Activated CD4-positive, alpha-beta T cell treated with anti-CD3 and anti-CD28 coated beads, Interleukin-2, amount 50 U/mL, for 48 hours (primary cell): ENCODE results near the gene ATP2C2.

Experiments
- DNase-seq, 2 experiments: peaks; one replicate each; pipeline ENCODE4 v3.0.0-alpha.2; 2020

The ATP2C2 gene

GRCh38 chr16:84458606-84459532 is 90.5 kb downstream of the ATP2C2 start:
- DNase-seq = no peak

GRCh38 chr16:84459533-84459894 is 91.2 kb downstream of the ATP2C2 start:
- no peak for DNase-seq

GRCh38 chr16:84459941-84460405 is 91.6 kb downstream of the ATP2C2 start:
- DNase-seq = no peak

DNA sequence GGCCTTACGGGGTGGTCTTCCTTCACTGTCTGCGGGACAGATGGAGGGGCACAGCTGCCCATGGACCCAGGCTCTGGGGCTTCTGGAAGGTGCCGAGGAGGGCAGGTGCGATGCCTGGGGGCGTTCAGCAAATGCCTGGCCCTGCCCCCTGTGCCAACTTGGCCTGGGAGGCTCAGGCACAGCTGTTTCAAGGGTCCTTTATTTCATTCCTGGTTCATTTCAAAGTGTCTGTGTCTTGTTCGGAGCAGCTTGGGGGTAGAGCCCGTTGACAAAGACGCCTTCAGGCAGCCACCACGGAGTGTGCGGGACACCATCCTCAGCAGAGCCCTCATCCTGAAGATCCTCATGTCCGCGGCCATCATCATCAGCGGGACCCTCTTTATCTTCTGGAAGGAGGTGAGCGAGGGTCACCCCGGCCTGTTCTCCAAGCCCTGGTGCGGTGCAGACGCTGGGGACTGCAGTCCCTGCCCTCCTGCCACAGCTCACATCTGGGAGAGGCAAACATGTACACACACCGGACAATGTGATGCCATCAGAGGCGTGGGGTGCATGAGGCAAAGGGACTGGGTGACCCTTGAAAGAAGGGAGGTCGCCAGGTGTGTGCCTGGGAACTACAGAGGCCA is 92.2 kb downstream of the ATP2C2 start:
- no peak for DNase-seq

- no peak for DNase-seq
These were observed 92.7 kb downstream of the ATP2C2 start for GRCh38 chr16:84461029-84461412.

DNA sequence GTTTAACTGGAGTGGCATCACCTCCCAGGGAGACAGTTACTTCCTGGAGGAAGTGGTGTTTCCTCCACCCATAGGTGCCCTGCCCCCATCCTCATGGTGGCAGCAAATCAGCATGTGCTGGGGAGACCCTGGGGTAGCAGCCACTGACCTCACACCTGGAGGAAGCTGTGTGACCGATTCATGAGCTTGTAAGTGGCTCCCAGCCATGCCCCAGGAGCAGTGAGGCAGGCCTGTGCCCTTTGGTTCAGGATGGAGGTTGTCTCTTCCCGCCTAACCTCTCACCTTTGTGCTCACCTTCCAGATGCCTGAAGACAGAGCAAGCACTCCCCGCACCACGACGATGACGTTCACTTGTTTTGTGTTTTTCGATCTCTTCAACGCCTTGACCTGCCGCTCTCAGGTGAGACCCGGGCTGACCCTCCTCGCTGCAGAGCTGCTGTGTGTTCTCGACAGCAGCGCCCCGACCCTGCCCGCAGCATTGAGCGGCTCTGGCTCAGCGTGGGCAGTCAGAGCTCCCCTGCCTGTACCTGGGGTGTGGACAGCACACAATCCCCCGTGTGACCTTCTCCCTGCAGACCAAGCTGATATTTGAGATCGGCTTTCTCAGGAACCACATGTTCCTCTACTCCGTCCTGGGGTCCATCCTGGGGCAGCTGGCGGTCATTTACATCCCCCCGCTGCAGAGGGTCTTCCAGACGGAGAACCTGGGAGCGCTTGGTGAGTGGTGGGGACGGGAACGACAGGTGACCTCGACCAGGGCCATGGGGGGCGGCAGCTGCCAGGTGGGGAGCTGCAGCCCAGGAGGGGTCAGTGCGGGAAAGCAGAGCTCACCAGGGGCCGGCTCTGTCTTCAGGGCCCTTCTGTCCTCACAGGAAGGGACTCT is 93.3 kb downstream of the ATP2C2 start:
- no peak for DNase-seq

GRCh38 chr16:84462296-84463210 is 94.2 kb downstream of the ATP2C2 start:
- no peak for DNase-seq

DNA sequence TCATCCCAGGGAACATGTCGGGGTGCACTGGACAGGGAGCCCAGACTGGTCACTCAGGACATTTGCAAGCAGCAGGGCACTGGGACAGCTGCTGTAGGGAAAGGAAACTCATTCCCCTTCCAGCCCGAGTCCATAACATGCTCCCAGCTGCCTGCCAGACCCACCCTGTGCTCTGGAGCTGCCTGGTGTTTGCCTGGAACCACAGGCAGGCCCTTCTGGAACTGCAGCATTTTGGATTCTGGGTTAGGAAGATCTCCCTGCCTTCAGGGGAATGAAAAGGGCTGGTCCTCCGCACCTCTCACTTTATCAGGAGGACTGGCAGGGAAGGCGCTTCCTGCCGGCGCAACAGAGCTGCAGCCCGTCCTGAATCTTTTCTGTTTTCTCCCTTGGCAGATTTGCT is 94.9 kb downstream of the ATP2C2 start:
- no peak for DNase-seq

DNA sequence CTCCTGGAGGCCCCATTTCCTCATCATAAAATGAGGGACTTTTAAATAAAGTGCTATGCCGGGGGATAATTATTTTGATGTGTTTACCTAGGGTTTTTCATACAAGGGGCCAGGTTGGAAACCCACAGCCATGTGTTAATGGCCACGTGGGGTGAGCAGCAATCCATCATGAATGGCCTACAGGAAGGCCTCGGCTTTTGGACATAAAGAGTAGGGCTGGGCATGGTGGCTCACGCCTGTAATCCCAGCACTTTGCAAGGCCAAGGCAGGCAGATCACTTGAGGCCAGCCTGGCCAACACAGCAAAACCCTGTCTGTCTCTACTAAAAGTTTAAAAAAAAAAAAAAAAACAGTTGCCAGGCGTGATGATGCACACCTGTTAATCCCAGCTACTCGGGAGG is 95.8 kb downstream of the ATP2C2 start:
- DNase-seq = no peak

DNA sequence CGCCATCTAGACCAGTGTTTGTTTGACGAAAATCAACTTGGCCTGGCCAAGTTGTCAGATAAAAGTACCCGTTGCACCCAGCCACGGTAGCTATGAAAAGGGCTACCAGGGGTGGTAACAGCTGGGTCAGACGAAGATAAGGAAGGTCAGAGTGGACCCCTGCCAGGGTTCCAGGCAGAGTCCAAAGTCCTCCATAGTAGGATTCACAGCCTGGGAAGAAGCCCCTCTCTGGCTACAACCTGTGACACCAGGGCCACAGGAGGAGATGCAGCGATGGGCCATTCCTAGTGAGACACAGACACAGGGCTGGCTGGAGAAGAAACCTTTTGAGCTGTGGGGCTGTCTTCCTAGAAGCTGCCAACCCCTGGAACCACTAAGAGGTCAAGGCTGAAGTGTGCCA is 96.8 kb downstream of the ATP2C2 start:
- no peak for DNase-seq

DNA sequence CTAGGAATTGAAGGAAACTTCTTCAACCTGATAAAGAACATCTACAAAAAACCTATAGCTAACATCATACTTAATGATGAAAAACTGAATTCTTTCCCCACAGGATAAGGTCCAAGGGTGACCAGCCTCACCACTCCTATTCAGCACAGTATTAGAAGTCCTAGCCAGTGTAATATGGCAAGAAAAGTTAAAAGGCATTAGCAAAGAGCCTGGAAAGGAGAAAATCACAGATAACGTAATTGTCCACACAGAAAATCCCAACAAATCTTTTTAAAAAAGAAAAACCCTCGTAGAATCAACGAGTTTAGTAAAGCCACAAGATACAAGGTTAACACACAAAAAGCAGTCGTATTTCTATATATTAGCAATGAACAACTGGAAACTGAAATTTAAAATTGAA is 98.4 kb downstream of the ATP2C2 start:
- DNase-seq = no peak

DNA sequence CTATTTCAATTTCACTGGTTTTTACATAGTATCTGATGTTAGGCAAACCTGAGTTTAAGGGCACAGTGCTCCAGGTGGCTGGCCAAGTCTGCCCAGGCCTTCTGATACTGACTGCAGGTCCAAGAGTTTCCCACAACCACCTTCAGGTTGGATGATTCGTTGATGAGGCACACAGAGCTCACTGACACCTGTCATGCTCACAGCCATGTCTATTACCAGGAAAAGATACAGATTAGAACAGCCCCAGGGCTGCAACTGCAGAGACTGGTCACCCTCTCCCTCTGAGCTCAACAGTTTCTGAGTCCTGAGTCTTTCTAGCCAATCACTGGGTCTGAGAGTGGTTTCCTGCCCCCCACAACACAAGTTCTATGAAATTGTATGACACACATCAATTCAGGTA is 98.9 kb downstream of the ATP2C2 start:
- DNase-seq = no peak

DNA sequence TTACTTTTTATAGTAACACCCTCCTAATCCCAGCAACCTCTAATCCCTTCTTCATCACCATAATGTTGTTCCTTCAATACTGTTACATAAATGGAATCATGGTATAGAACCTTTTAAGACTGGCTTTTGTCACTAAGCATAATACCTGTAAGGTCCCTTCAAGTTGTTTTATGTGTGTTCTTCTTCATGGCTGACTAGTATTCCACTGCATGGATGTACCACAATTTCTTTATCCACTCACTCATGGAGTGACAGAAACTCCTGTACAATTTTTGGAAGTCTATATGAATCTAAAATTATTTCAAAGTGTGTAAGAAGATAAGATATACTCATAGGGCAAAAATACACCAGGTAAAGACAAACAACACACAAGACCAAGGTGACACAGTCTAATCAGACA is 99.4 kb downstream of the ATP2C2 start:
- DNase-seq = no peak

DNA sequence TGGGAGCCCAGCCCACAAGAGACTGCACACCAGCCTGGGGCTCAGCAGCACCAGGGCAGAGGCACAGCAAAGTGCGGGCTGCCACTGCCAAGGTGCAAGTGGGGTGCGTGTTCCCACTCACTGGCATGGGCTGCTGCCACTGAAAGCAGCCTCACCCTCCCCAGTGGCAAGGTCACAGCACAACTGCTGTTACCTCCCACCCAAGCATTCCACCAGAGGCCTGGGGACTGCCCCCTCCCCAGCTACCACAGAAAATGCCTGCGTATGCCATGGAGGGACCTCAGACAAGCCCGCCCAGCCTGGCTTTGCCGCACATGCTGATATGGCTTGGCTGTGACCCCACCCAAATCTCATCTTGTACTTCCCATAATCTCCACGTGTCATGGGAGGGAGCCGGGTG is 103.0 kb downstream of the ATP2C2 start:
- DNase-seq = no peak

- DNase-seq = no peak
These were observed 103.6 kb downstream of the ATP2C2 start for GRCh38 chr16:84471966-84472365.

GRCh38 chr16:84475643-84476240 is 107.4 kb downstream of the ATP2C2 start:
- no peak for DNase-seq

GRCh38 chr16:84476401-84476800 is 108.1 kb downstream of the ATP2C2 start:
- DNase-seq = no peak

- DNase-seq = no peak
These were observed 109.3 kb downstream of the ATP2C2 start for GRCh38 chr16:84477661-84478060.

GRCh38 chr16:84478172-84478947 is 110.0 kb downstream of the ATP2C2 start:
- no peak for DNase-seq

DNA sequence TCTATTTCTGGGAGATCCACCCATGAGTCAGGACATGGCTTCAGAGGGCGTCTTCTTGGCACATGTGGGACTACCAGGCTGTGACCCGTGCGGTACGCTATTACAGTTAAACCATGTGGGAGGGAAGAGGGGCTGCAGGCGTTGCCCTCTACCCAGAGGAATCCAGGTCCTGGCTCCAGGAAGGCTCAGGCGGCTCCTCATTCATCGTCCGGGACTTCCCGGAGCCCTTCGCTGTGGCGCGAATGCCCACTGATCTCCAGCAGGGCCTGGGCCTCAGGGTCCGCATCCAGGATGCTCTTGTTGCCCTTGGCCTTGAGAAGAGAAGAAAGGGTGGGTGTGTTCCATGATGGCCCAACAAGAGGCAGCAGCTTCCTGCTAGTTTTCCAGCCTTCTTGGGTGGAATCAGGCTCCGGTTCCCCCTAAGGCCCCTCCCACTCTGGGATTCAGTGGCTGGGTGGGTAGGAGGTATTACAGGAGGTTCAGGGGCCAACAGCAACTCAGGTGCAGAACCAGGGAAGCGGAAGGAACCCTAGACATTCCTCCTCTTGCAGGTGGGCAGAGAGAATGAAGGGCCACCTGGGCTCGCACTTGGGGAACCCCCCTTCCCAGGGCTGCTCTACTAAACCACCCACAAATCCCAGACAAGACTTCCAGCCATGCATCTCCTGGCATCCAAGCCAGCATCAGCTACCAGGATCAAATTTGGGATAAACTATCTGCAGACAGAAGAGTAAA is 111.5 kb downstream of the ATP2C2 start:
- DNase-seq = no peak
